ENCODE measurements around the gene M1AP. TPM values are rescaled to one million over a fixed set of nuclear protein-coding genes. Genes with fewer than 3 reads are reported as not detected.

M1AP gene
- total RNA-seq, 1 experiment from 2014 or later, result not detected

DNA sequence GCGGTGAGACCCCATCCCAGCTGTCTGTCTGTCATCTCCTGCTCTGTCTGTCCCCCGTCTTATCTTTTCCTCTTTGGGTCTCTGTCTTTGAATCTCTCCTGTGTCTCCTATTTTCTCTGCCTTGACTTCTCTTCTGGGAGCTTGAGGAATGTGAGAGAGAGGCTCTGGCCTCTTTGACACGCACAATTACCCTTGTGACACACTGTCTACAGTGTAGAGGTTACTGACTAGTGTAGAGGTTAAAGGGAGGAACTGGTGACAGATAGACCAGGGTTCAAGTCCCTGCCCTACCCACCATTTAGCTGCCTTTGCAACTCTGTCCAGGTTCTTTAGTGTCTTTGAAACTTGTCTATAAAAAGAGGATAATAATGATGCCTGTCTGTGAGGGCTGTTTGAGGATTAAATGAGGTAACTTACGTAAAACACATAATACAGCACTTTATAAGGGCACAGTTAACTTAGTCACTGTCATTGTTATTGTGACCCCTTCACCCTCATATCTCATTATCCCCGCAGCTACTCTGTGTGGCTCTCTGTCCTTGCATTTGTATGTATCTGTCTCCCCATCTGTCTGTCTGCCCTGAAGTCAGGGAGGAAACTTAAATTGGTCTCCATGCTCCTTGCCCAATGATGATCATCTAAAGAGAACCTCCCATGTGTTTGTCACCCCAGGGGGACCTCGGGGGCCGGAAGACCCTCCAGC is 25.8 kb upstream of the M1AP start:
- no peak for DNase-seq
- Histone ChIP-seq H3K9me3 (no peaks in the 10 kb centered on the region), H3K27me3 (replicated peaks; ENCODE audit: control insufficient read depth, insufficient read depth, low read length) (no peaks in the 10 kb centered on the region), H3K4me3 (ENCODE audit: low read depth, low read length) (no peak overlapping the region), H3K4me1 (no peaks in the 10 kb centered on the region), H3K36me3 (ENCODE audit: control insufficient read depth, insufficient read depth, low read length) (no peaks in the 10 kb centered on the region)
- H3K27me3 Mint-ChIP-seq (ENCODE audit: insufficient read depth, unreplicated experiment), result no peaks in the 10 kb centered on the region
- intact Hi-C loops (cut with micrococcal nuclease; ENCODE audit: unreplicated experiment), result no loop called here
- H3K36me3 Mint-ChIP-seq (ENCODE audit: insufficient read depth, unreplicated experiment), result no peaks in the 10 kb centered on the region
- H3K4me1 Mint-ChIP-seq (ENCODE audit: low read depth, unreplicated experiment), result no peaks in the 10 kb centered on the region
- no peaks in the 10 kb centered on the region for H3K9me3 Mint-ChIP-seq (ENCODE audit: unreplicated experiment)
- TF ChIP-seq, protein P1, sequence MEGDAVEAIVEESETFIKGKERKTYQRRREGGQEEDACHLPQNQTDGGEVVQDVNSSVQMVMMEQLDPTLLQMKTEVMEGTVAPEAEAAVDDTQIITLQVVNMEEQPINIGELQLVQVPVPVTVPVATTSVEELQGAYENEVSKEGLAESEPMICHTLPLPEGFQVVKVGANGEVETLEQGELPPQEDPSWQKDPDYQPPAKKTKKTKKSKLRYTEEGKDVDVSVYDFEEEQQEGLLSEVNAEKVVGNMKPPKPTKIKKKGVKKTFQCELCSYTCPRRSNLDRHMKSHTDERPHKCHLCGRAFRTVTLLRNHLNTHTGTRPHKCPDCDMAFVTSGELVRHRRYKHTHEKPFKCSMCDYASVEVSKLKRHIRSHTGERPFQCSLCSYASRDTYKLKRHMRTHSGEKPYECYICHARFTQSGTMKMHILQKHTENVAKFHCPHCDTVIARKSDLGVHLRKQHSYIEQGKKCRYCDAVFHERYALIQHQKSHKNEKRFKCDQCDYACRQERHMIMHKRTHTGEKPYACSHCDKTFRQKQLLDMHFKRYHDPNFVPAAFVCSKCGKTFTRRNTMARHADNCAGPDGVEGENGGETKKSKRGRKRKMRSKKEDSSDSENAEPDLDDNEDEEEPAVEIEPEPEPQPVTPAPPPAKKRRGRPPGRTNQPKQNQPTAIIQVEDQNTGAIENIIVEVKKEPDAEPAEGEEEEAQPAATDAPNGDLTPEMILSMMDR (IDR thresholded peaks at IDR 0.05; ENCODE audit: insufficient read depth in 1 of 2, low read depth in 1 of 2, low read length in 1 of 2, severe bottlenecking in 1 of 2, unreplicated experiment in 1 of 2), result no peak
- H3K4me3 Mint-ChIP-seq (ENCODE audit: unreplicated experiment), result no peak overlapping the region
- ChIA-PET POLR2A (no interaction called here), CTCF (no interaction called here)
- no TSS peak for BruUV-seq (replicated peaks)
- H3K27ac Mint-ChIP-seq (ENCODE audit: unreplicated experiment), result no peak overlapping the region

DNA sequence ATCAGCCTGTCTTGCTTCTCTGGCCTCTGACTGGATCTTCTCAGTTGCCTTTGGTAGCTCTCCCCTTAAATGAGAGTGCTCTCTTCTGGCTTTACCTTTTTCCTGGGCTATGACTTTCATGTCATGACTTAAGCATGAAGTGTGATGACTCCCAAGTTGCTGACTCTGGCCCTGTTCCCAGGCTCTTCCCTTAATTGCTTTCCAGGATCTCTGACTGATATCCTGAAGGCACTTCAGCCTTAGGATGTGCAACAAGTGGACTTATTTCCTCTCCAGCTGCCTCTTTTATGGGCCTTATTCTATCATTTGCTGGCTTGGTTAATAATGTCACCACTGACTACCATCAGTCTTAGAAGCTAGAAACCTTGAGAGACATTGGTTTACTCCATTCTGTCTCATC is 23.3 kb upstream of the M1AP start:
- Mint-ChIP-seq H3K4me3 (ENCODE audit: unreplicated experiment) (no peak overlapping the region), H3K9me3 (ENCODE audit: unreplicated experiment) (no peaks in the 10 kb centered on the region), H3K27me3 (ENCODE audit: insufficient read depth, unreplicated experiment) (no peaks in the 10 kb centered on the region), H3K4me1 (ENCODE audit: low read depth, unreplicated experiment) (no peaks in the 10 kb centered on the region), H3K36me3 (ENCODE audit: insufficient read depth, unreplicated experiment) (no peaks in the 10 kb centered on the region), H3K27ac (ENCODE audit: unreplicated experiment) (no peak overlapping the region)
- ChIA-PET CTCF (no interaction called here), POLR2A (no interaction called here)
- no peaks in the 10 kb centered on the region for H3K9me3 ChIP-seq
- H3K27me3 ChIP-seq (replicated peaks; ENCODE audit: control insufficient read depth, insufficient read depth, low read length), result no peaks in the 10 kb centered on the region
- H3K4me1 ChIP-seq, result no peaks in the 10 kb centered on the region
- no peak for DNase-seq
- H3K36me3 ChIP-seq (ENCODE audit: control insufficient read depth, insufficient read depth, low read length), result no peaks in the 10 kb centered on the region
- BruUV-seq (replicated peaks), result no TSS peak
- intact Hi-C loops (cut with micrococcal nuclease; ENCODE audit: unreplicated experiment), result no loop called here
- TF ChIP-seq, protein P1 (IDR thresholded peaks at IDR 0.05; ENCODE audit: insufficient read depth in 1 of 2, low read depth in 1 of 2, low read length in 1 of 2, severe bottlenecking in 1 of 2, unreplicated experiment in 1 of 2), result no peak
- no peak overlapping the region for H3K4me3 ChIP-seq (ENCODE audit: low read depth, low read length)

DNA sequence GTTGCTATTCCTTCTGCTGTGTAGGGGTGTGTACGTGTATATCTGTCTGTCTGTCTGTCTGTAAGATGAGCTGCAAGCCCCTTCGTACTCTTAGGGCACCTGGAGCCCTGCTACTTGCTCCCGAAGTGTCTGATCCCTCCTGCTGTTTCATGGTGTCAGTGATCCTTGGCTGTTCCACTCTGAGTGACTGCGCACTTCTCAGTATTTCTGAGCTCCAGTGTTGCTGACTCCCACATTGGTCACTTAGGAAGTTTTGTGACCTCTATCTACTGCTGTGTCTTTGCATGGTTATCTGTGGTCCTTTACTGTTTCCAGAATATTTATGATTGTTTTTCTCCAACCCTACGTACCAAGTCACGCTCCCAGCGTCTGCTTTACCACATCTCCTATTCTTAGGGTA is 22.1 kb upstream of the M1AP start:
- no peak overlapping the region for H3K4me3 Mint-ChIP-seq (ENCODE audit: unreplicated experiment)
- ChIA-PET POLR2A (no interaction called here), CTCF (no interaction called here)
- intact Hi-C loops (cut with micrococcal nuclease; ENCODE audit: unreplicated experiment), result no loop called here
- no peak overlapping the region for H3K27ac Mint-ChIP-seq (ENCODE audit: unreplicated experiment)
- H3K9me3 Mint-ChIP-seq (ENCODE audit: unreplicated experiment), result no peaks in the 10 kb centered on the region
- Histone ChIP-seq H3K4me3 (ENCODE audit: low read depth, low read length) (no peak overlapping the region), H3K36me3 (ENCODE audit: control insufficient read depth, insufficient read depth, low read length) (no peaks in the 10 kb centered on the region), H3K4me1 (no peaks in the 10 kb centered on the region), H3K9me3 (no peaks in the 10 kb centered on the region), H3K27me3 (replicated peaks; ENCODE audit: control insufficient read depth, insufficient read depth, low read length) (no peaks in the 10 kb centered on the region)
- H3K4me1 Mint-ChIP-seq (ENCODE audit: low read depth, unreplicated experiment), result no peaks in the 10 kb centered on the region
- no peak for DNase-seq
- TF ChIP-seq, protein P1 (IDR thresholded peaks at IDR 0.05; ENCODE audit: insufficient read depth in 1 of 2, low read depth in 1 of 2, low read length in 1 of 2, severe bottlenecking in 1 of 2, unreplicated experiment in 1 of 2), result no peak
- no TSS peak for BruUV-seq (replicated peaks)
- H3K27me3 Mint-ChIP-seq (ENCODE audit: insufficient read depth, unreplicated experiment), result no peaks in the 10 kb centered on the region
- no peaks in the 10 kb centered on the region for H3K36me3 Mint-ChIP-seq (ENCODE audit: insufficient read depth, unreplicated experiment)
